ENCODE results near the gene CDC42BPA.
A peak's percentile ranks its signal among the peaks of the same experiment; 100 is the strongest.

Gene CDC42BPA

DNA sequence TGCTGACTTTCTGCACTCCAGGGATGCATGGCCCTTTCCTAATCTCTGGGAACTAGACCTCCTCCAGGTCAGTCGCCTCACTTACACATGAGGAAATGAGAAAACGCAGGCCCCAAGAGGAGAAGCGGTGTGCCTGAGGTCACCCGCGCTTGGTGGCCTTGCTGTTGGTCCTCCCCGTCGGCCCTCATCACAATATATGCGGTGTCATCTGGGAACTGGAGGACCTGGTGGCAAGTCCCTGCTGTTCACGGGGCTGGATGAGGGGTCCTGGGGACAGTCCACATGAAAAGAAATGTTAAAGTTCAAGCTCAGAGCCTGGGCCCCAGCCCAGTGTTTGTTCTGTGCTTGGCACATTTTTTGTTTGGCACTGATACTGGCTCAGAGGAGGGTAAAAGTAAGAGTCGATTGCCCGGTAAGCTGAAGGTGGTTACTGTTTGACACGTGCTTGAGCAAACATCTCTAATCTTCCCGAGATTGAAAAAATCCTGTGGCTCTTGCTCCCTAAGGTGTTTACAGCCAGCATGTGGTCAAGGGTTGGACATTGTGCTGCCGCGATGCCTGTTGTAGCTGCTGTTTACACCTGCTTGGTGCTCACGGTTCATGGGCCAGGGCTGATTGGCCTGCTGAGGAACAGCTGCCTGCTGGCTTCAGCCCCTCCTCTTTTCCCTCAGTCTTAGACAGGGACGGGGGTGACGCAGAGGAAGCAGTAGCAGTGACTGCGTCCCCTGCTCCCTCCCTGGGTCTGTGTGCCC is 373.0 kb downstream of the CDC42BPA start:
- no peak overlapping the region for H3K4me3 ChIP-seq (ENCODE audit: low read length)
- H3K36me3 ChIP-seq (ENCODE audit: control insufficient read depth, insufficient read depth, low read length), result no peaks in the 10 kb centered on the region
- peaks cover 13% of the 10 kb centered on the region for H3K4me1 ChIP-seq (ENCODE audit: control insufficient read depth, insufficient read depth, low read length)
- no peak overlapping the region for H3K27ac ChIP-seq (ENCODE audit: low read depth, low read length)
- no peak overlapping the region for H3K9ac ChIP-seq (ENCODE audit: low read length)
- no peaks in the 10 kb centered on the region for H3K27me3 ChIP-seq (ENCODE audit: control insufficient read depth, insufficient read depth, low read length)

GRCh38 chr1:226943927-226944326 is 374.4 kb downstream of the CDC42BPA start:
- no peak overlapping the region for H3K9ac ChIP-seq (ENCODE audit: low read length)

DNA sequence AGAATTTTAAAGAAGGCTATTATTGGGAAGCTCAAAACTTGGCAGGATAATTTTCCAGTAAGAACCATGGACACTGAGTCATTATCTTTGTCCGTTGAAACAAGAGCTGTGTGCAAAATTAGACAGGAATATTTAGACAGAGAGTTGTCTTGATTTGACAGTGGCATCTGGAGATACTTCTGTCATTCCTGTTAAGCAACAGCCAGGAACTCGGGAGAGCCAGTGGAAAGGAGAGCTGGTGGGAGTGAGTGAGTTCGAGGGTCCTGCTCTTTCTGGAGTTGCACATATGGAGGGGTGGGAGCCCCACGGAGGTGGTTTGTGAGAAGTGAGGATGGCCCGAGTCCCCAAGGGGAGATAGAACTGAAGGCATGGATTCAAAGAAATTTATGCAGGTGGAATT is 375.1 kb downstream of the CDC42BPA start:
- Histone ChIP-seq H3K4me3 (ENCODE audit: low read length) (no peak overlapping the region), H3K9ac (ENCODE audit: low read length) (no peak overlapping the region), H3K27me3 (ENCODE audit: control insufficient read depth, insufficient read depth, low read length) (no peaks in the 10 kb centered on the region), H3K36me3 (ENCODE audit: control insufficient read depth, insufficient read depth, low read length) (no peaks in the 10 kb centered on the region), H3K27ac (ENCODE audit: low read depth, low read length) (no peak overlapping the region), H3K4me1 (ENCODE audit: control insufficient read depth, insufficient read depth, low read length) (peaks cover 18% of the 10 kb centered on the region)

More at GRCh38 chr1:226943927-226944326, 374.4 kb downstream of the CDC42BPA start:
- Histone ChIP-seq H3K36me3 (ENCODE audit: control insufficient read depth, insufficient read depth, low read length) (no peaks in the 10 kb centered on the region), H3K4me1 (ENCODE audit: control insufficient read depth, insufficient read depth, low read length) (peaks cover 15% of the 10 kb centered on the region), H3K4me3 (ENCODE audit: low read length) (no peak overlapping the region), H3K27ac (ENCODE audit: low read depth, low read length) (no peak overlapping the region), H3K27me3 (ENCODE audit: control insufficient read depth, insufficient read depth, low read length) (no peaks in the 10 kb centered on the region)

GRCh38 chr1:226942392-226942791 is 375.9 kb downstream of the CDC42BPA start:
- Histone ChIP-seq H3K4me1 (ENCODE audit: control insufficient read depth, insufficient read depth, low read length) (peaks cover 18% of the 10 kb centered on the region), H3K27me3 (ENCODE audit: control insufficient read depth, insufficient read depth, low read length) (no peaks in the 10 kb centered on the region), H3K27ac (ENCODE audit: low read depth, low read length) (no peak overlapping the region), H3K9ac (ENCODE audit: low read length) (no peak overlapping the region), H3K36me3 (ENCODE audit: control insufficient read depth, insufficient read depth, low read length) (no peaks in the 10 kb centered on the region), H3K4me3 (ENCODE audit: low read length) (no peak overlapping the region)

DNA sequence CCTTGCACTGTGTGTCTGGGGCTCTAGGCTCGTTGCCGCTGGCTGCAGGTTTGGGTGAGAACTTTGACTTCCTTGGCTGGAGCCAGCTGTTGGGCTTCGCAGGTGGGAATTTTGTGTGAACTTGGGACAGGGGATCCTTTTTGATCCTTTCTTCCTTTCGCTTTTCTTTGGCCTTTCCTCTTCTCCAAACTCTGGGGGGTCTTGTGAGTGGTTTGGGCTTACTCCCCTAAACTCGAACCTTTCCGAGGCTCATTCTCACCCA is 377.6 kb downstream of the CDC42BPA start:
- Histone ChIP-seq H3K9ac (ENCODE audit: low read length) (peak overlapping the region; percentile 84), H3K27me3 (ENCODE audit: control insufficient read depth, insufficient read depth, low read length) (no peaks in the 10 kb centered on the region), H3K27ac (ENCODE audit: low read depth, low read length) (peak overlapping the region; percentile 83), H3K4me1 (ENCODE audit: control insufficient read depth, insufficient read depth, low read length) (peaks cover 18% of the 10 kb centered on the region), H3K36me3 (ENCODE audit: control insufficient read depth, insufficient read depth, low read length) (no peaks in the 10 kb centered on the region), H3K4me3 (ENCODE audit: low read length) (peak overlapping the region; percentile 96)

GRCh38 chr1:226940029-226940805 is 378.1 kb downstream of the CDC42BPA start, which contains the start of gene COQ8A:
Gene COQ8A (plus strand): TSS chr1:226940294. CDS start chr1:226961386, 21,092 bp downstream.
- Histone ChIP-seq H3K9ac (ENCODE audit: low read length) (peak within 1 kb of the TSS; percentile 95), H3K4me1 (ENCODE audit: control insufficient read depth, insufficient read depth, low read length) (peaks cover 15% of the 10 kb centered on the region), H3K27ac (ENCODE audit: low read depth, low read length) (peak within 1 kb of the TSS; percentile 97), H3K27me3 (ENCODE audit: control insufficient read depth, insufficient read depth, low read length) (no peaks in the 10 kb centered on the region), H3K36me3 (ENCODE audit: control insufficient read depth, insufficient read depth, low read length) (no peaks in the 10 kb centered on the region), H3K4me3 (ENCODE audit: low read length) (peak within 1 kb of the TSS; percentile 96)

All from rectal smooth muscle tissue (tissue), 1 donor.